CD14-positive monocyte (primary cell): ENCODE measurements around the gene UNC93A. TPM values are rescaled to one million over a fixed set of nuclear protein-coding genes. Genes with fewer than 3 reads are reported as not detected.
"Not testable (repeated sequence)": the region's sequence is repeated elsewhere in the genome, so short reads cannot be mapped to it uniquely, and the experiment has no call there.

Source experiments
- DNase-seq, 3 donors: peaks; one replicate each; pipeline ENCODE4 v3.0.0-alpha.2; 2011 to 2022
- H2AFZ ChIP-seq: 2 replicates; pipeline ENCODE4 v1.6.0; 2012; ENCODE audit warnings: mild to moderate bottlenecking, low read depth, low read length, inconsistent platforms; ENCODE audit not compliant: insufficient read depth, poor library complexity, severe bottlenecking
- H3K27ac ChIP-seq, 2 donors: 1 replicate in 1 of 2; 2 replicates in 1 of 2; pipeline ENCODE4 v1.5.1; 2012 to 2013; ENCODE audit warnings: low read length in 2 of 2, control low read depth in 1 of 2, inconsistent platforms in 1 of 2, low read depth in 1 of 2, mild to moderate bottlenecking in 1 of 2
- H3K27me3 ChIP-seq, 2 donors: one replicate each; pipeline versions ENCODE4 v1.6.0 to v1.6.1; 2011 to 2013; ENCODE audit warnings: low read length in 2 of 2; ENCODE audit not compliant: control insufficient read depth in 2 of 2, insufficient read depth in 2 of 2
- H3K36me3 ChIP-seq, 2 donors: replicated peaks in 1 of 2; 1 replicate in 1 of 2; 2 replicates in 1 of 2; pipeline versions ENCODE4 v1.5.1 to v1.6.1; 2012 to 2013; ENCODE audit warnings: low read length in 2 of 2, control low read depth in 1 of 2, inconsistent platforms in 1 of 2, mild to moderate bottlenecking in 1 of 2; ENCODE audit not compliant: insufficient read depth in 2 of 2, control insufficient read depth in 1 of 2
- H3K4me1 ChIP-seq, 2 donors: 1 replicate in 1 of 2; 2 replicates in 1 of 2; pipeline versions ENCODE4 v1.5.1 to v1.6.1; 2012 to 2013; ENCODE audit warnings: low read length in 2 of 2, control low read depth in 1 of 2, inconsistent platforms in 1 of 2, mild to moderate bottlenecking in 1 of 2, moderate library complexity in 1 of 2; ENCODE audit not compliant: insufficient read depth in 2 of 2, control insufficient read depth in 1 of 2
- H3K4me2 ChIP-seq: replicated peaks from 2 replicates; pipeline ENCODE3; 2012; ENCODE audit warnings: low read length, moderate library complexity, mild to moderate bottlenecking; ENCODE audit not compliant: poor library complexity, severe bottlenecking; ENCODE audit errors: extremely low read depth
- H3K4me3 ChIP-seq, 3 experiments: fragments of 200-600 bp in 1 of 3; sonication (generic) in 1 of 3; replicated peaks in 1 of 3; 1 replicate in 2 of 3; 2 replicates in 1 of 3; pipeline ENCODE4 v1.5.1; 2011 to 2013; ENCODE audit warnings: low read length in 3 of 3, mild to moderate bottlenecking in 3 of 3, control low read depth in 2 of 3, low read depth in 2 of 3, inconsistent platforms in 1 of 3, moderate library complexity in 1 of 3
- H3K79me2 ChIP-seq: 2 replicates; pipeline ENCODE4 v1.6.0; 2012; ENCODE audit warnings: mild to moderate bottlenecking, control low read depth, inconsistent platforms, low read length, moderate library complexity; ENCODE audit not compliant: insufficient read depth
- H3K9ac ChIP-seq: 2 replicates; pipeline ENCODE4 v1.6.0; 2017; ENCODE audit warnings: low read length, mild to moderate bottlenecking; ENCODE audit not compliant: insufficient read depth, poor library complexity, severe bottlenecking
- H3K9me3 ChIP-seq, 2 donors: replicated peaks in 1 of 2; 1 replicate in 1 of 2; 2 replicates in 1 of 2; pipeline versions ENCODE4 v1.5.1 to v1.6.1; 2012 to 2013; ENCODE audit warnings: low read length in 2 of 2, control low read depth in 1 of 2; ENCODE audit not compliant: control insufficient read depth in 1 of 2, insufficient read depth in 1 of 2
- H4K20me1 ChIP-seq: 2 replicates; pipeline ENCODE4 v1.6.0; 2012; ENCODE audit warnings: mild to moderate bottlenecking, low read length, control low read depth, moderate library complexity; ENCODE audit not compliant: insufficient read depth
- H3K27ac Mint-ChIP-seq, 7 donors: one replicate each; pipeline ENCODE4 v1.8.0; 2020; ENCODE audit warnings: mild to moderate bottlenecking in 7 of 7, mixed read lengths in 7 of 7, moderate library complexity in 6 of 7, inconsistent platforms in 2 of 7
- H3K27me3 Mint-ChIP-seq, 3 donors: one replicate each; pipeline ENCODE4 v1.8.0; 2021 to 2022; ENCODE audit warnings: low read depth in 3 of 3, mild to moderate bottlenecking in 3 of 3, mixed read lengths in 3 of 3, moderate library complexity in 3 of 3, inconsistent platforms in 1 of 3
- H3K36me3 Mint-ChIP-seq, 2 donors: one replicate each; pipeline ENCODE4 v1.8.0; 2020; ENCODE audit warnings: mixed read lengths in 2 of 2, inconsistent platforms in 1 of 2, mild to moderate bottlenecking in 1 of 2
- H3K4me1 Mint-ChIP-seq: one replicate; pipeline ENCODE4 v1.8.0; 2020; ENCODE audit warnings: mild to moderate bottlenecking, mixed read lengths
- H3K4me3 Mint-ChIP-seq, 2 donors: one replicate each; pipeline ENCODE4 v1.8.0; 2020; ENCODE audit warnings: mild to moderate bottlenecking in 2 of 2, mixed read lengths in 2 of 2, moderate library complexity in 1 of 2
- H3K9me3 Mint-ChIP-seq, 7 donors: one replicate each; pipeline ENCODE4 v1.8.0; 2020 to 2022; ENCODE audit warnings: mixed read lengths in 7 of 7, mild to moderate bottlenecking in 6 of 7, moderate library complexity in 6 of 7, inconsistent platforms in 2 of 7
- WGBS: methylation state at CpG from one replicate; pipeline ENCODE4 v1.1.5; 2013; ENCODE audit warnings: missing lambda C conversion rate; ENCODE audit not compliant: insufficient coverage; 5-methylcytosine and 5-hydroxymethylcytosine counted together
- intact Hi-C, 2 donors: fragments of 100-400 bp; cut with micrococcal nuclease; formaldehyde crosslinking; loops; one replicate each; pipeline versions ENCODE4 v1.15.0 to v1.15.1; 2023
- polyA plus RNA-seq, 3 donors: library from polyadenylated mRNA; depleted of rRNA in 1 of 3; unstranded in 2 of 3; stranded (reverse) in 1 of 3; fragments of 300-500 nt in 2 of 3; fragments of >200 nt in 1 of 3; fragmentation: Illumina TruSeq in 2 of 3; gene quantifications; 1 replicate in 2 of 3; 2 replicates in 1 of 3; pipeline ENCODE4 v1.2.3, GENCODE V29; 2012 to 2021
- TF ChIP-seq, protein P1 (sequence below): fragments of 200-600 bp; IDR thresholded peaks from one replicate; pipeline ENCODE4 v1.8.0; 2022; ENCODE audit warnings: antibody characterized with exemption, mild to moderate bottlenecking

UNC93A gene
- polyA plus RNA-seq, 3 donors, result not detected

GRCh38 chr6:167308207-167308606, 17.1 kb downstream of the UNC93A start:
- H3K27me3 ChIP-seq, result no peaks in the 10 kb centered on the region
- no peaks in the 10 kb centered on the region for H3K9me3 ChIP-seq
- Mint-ChIP-seq H3K9me3 (peaks cover 0 to 5% (median 0%) of the 10 kb centered on the region in 7 donors), H3K4me3 (no peak overlapping the region), H3K4me1 (no peaks in the 10 kb centered on the region), H3K27me3 (peaks cover 1 to 10% (median 4%) of the 10 kb centered on the region in 3 donors), H3K27ac (no peak overlapping the region), H3K36me3 (no peaks in the 10 kb centered on the region)
- no peak for DNase-seq
- no peaks in the 10 kb centered on the region for H3K79me2 ChIP-seq
- no peaks in the 10 kb centered on the region for H4K20me1 ChIP-seq
- no peak overlapping the region for H3K4me3 ChIP-seq
- H3K9ac ChIP-seq, result no peak overlapping the region
- H3K27ac ChIP-seq, result no peak overlapping the region
- TF ChIP-seq, protein P1, sequence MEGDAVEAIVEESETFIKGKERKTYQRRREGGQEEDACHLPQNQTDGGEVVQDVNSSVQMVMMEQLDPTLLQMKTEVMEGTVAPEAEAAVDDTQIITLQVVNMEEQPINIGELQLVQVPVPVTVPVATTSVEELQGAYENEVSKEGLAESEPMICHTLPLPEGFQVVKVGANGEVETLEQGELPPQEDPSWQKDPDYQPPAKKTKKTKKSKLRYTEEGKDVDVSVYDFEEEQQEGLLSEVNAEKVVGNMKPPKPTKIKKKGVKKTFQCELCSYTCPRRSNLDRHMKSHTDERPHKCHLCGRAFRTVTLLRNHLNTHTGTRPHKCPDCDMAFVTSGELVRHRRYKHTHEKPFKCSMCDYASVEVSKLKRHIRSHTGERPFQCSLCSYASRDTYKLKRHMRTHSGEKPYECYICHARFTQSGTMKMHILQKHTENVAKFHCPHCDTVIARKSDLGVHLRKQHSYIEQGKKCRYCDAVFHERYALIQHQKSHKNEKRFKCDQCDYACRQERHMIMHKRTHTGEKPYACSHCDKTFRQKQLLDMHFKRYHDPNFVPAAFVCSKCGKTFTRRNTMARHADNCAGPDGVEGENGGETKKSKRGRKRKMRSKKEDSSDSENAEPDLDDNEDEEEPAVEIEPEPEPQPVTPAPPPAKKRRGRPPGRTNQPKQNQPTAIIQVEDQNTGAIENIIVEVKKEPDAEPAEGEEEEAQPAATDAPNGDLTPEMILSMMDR, result no peak
- intact Hi-C loops, result no loop called here
- H3K4me2 ChIP-seq, result no peak overlapping the region
- no peak overlapping the region for H2AFZ ChIP-seq
- no peaks in the 10 kb centered on the region for H3K4me1 ChIP-seq
- no peaks in the 10 kb centered on the region for H3K36me3 ChIP-seq
- 90% methylated on average over 4 of the region's 5 CpGs for whole genome bisulfite sequencing

GRCh38 chr6:167309355-167310192, 18.5 kb downstream of the UNC93A start:
- H3K27ac ChIP-seq, H3K36me3 Mint-ChIP-seq: not testable (repeated sequence)
- 86% methylated on average over 1 of the region's 17 CpGs for WGBS

More at GRCh38 chr6:167309355-167310192, 18.5 kb downstream of the UNC93A start:
- H2AFZ ChIP-seq, H3K4me3 Mint-ChIP-seq, H3K36me3 ChIP-seq, H4K20me1 ChIP-seq, H3K27ac Mint-ChIP-seq, intact Hi-C loops, H3K79me2 ChIP-seq, H3K27me3 ChIP-seq, DNase-seq, H3K4me1 ChIP-seq, H3K4me2 ChIP-seq, H3K9me3 Mint-ChIP-seq, H3K4me3 ChIP-seq, H3K4me1 Mint-ChIP-seq, H3K9ac ChIP-seq, H3K9me3 ChIP-seq: not testable (repeated sequence)
- H3K27me3 Mint-ChIP-seq, result peaks cover 3 to 17% (median 4%) of the 10 kb centered on the region in 3 donors
